ENCODE data around the gene HOXD4. TPM values are rescaled to one million over a fixed set of nuclear protein-coding genes. Genes with fewer than 3 reads are reported as not detected.
A peak's percentile ranks its signal among the peaks of the same experiment; 100 is the strongest.

The HOXD4 gene
- total and polyA plus RNA-seq, 2 experiments from 2014 or later, result 1.4 to 2.5 TPM

DNA sequence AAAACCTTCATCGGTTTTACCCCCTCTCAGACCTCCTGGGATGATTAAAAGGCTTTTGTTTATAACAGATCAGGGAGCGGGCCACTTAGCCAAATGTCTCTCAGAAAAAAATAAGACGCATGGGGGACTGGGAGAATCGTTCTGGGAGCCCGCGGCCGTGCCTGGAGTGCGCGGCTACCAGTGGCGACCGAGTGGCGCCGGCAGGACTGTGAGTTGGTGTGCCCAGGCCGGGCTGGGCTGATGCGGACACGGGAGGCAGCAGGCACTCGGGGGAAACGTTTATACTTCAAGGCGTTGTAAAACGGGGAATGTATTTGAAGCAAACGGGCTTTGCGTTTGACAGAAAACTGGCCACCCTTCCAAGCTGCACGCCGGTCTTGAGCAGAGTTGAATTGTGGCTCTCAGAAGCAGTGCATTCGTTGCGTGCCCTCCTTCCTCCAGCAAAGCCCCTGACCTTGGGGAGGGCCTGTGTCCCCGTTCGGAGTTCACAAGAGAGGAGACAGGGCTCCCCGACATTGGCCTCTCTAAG, 39.4 kb upstream of the HOXD4 start:
- in situ Hi-C loops (cut with MboI), result loop anchor here (25.0 kb wide), 1 partner anchor 1625 kb away; no protein-coding TSS in a partner anchor
- peak; percentile 56 for DNase-seq
- H3K4me2 ChIP-seq (ENCODE audit: unreplicated experiment), result peak overlapping the region; percentile 95
- peak overlapping the region; percentile 70 for H3K4me3 ChIP-seq
- H3K27me3 ChIP-seq (replicated peaks; ENCODE audit: insufficient read depth), result no peaks in the 10 kb centered on the region
- 39 to 62% methylated on average over 29 of the region's 29 CpGs for WGBS, 2 experiments (ENCODE audit: low coverage in 1 of 2, low lambda C conversion rate in 2 of 2, missing lambda C conversion rate in 2 of 2)
- no peaks in the 10 kb centered on the region for H3K9me3 ChIP-seq (ENCODE audit: low read depth)
- H3K79me2 ChIP-seq (ENCODE audit: insufficient read depth), result peaks cover 96% of the 10 kb centered on the region
- no peak overlapping the region for H2AFZ ChIP-seq
- H4K20me1 ChIP-seq (ENCODE audit: insufficient read depth), result no peaks in the 10 kb centered on the region
- TF ChIP-seq EZH2phosphoT487 (IDR thresholded peaks at IDR 0.05; ENCODE audit: insufficient read depth, low read depth) (no peak), EZH2 (IDR thresholded peaks at IDR 0.05; ENCODE audit: insufficient read depth, poor library complexity, severe bottlenecking) (no peak)
- H3K27ac ChIP-seq, result peak overlapping the region; percentile 88
- H3K9ac ChIP-seq, result peak overlapping the region; percentile 89
- no peaks in the 10 kb centered on the region for H3K9me2 ChIP-seq (ENCODE audit: insufficient read depth)
- H3K4me1 ChIP-seq (ENCODE audit: insufficient read depth), result no peaks in the 10 kb centered on the region; the same call in 1 of the 2 replicates
- H3F3A ChIP-seq (ENCODE audit: insufficient read depth), result peaks cover 19% of the 10 kb centered on the region
- peaks cover 15% of the 10 kb centered on the region for H3K36me3 ChIP-seq (ENCODE audit: low read depth)

DNA sequence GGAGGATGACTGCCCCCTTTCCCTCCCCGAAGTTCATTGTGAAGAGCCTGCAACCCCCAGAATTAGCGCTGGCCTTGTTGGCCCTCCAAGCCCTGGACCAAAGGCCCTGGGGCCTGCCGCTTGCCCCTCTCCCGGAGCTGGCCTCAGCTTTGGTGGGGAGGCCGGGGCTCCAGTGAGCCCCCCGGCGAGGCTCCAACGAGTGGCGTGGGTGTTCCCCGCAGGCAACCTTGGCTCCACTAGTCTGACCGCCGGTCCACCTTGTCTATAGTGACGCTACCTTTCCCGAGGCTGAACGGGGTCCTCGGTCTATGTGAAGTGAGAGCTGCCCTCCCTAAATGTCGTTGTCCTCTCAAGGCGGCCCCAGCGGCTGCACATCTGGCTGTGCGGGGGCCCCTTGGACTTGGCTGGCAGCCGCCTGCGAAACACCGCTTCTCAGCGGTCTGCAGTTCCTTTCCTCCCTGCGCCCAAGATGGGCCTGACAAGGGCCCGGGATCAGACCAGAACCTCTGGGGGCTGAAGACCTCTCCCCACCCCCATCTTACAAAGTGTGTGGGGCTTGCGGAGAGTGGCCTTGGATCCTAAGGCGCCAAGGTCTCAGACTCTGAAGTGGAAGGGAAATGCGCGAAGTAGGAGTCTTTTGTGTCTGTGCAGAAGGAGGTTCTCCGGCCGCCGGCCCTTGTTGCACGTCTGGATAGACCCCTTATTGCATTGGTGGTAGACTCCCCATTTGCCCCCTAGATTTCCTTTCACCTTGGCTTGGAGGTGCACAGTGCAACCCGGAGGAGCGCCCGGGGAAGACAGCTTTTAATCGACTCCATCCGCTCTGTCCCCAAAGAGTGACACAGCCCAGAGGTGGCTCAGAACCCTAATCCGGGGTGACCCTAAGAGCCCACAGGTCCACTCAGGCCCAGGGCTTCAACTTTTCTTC, 38.7 kb upstream of the HOXD4 start:
- WGBS, 2 experiments (ENCODE audit: low coverage in 1 of 2, low lambda C conversion rate in 2 of 2, missing lambda C conversion rate in 2 of 2), result 37 to 46% methylated on average over 39 to 40 of the region's 40 CpGs
- in situ Hi-C loops (cut with MboI), result loop anchor here (25.0 kb wide), 1 partner anchor 1625 kb away; no protein-coding TSS in a partner anchor
- Histone ChIP-seq H3K9me3 (ENCODE audit: low read depth) (no peaks in the 10 kb centered on the region), H3F3A (ENCODE audit: insufficient read depth) (peaks cover 21% of the 10 kb centered on the region), H3K27me3 (replicated peaks; ENCODE audit: insufficient read depth) (no peaks in the 10 kb centered on the region), H3K9me2 (ENCODE audit: insufficient read depth) (no peaks in the 10 kb centered on the region), H3K4me1 (ENCODE audit: insufficient read depth) (no peaks in the 10 kb centered on the region; the same call in 1 of the 2 replicates), H3K79me2 (ENCODE audit: insufficient read depth) (peaks cover 98% of the 10 kb centered on the region), H3K4me2 (ENCODE audit: unreplicated experiment) (peak overlapping the region; percentile 95), H3K27ac (peak overlapping the region; percentile 88), H2AFZ (no peak overlapping the region), H3K9ac (peak overlapping the region; percentile 89), H3K36me3 (ENCODE audit: low read depth) (peaks cover 15% of the 10 kb centered on the region), H3K4me3 (peak overlapping the region; percentile 70), H4K20me1 (ENCODE audit: insufficient read depth) (no peaks in the 10 kb centered on the region)
- TF ChIP-seq EZH2phosphoT487 (IDR thresholded peaks at IDR 0.05; ENCODE audit: insufficient read depth, low read depth), result no peak
- TF ChIP-seq EZH2 (IDR thresholded peaks at IDR 0.05; ENCODE audit: insufficient read depth, poor library complexity, severe bottlenecking), result no peak
- peak; percentile 51 for DNase-seq

DNA sequence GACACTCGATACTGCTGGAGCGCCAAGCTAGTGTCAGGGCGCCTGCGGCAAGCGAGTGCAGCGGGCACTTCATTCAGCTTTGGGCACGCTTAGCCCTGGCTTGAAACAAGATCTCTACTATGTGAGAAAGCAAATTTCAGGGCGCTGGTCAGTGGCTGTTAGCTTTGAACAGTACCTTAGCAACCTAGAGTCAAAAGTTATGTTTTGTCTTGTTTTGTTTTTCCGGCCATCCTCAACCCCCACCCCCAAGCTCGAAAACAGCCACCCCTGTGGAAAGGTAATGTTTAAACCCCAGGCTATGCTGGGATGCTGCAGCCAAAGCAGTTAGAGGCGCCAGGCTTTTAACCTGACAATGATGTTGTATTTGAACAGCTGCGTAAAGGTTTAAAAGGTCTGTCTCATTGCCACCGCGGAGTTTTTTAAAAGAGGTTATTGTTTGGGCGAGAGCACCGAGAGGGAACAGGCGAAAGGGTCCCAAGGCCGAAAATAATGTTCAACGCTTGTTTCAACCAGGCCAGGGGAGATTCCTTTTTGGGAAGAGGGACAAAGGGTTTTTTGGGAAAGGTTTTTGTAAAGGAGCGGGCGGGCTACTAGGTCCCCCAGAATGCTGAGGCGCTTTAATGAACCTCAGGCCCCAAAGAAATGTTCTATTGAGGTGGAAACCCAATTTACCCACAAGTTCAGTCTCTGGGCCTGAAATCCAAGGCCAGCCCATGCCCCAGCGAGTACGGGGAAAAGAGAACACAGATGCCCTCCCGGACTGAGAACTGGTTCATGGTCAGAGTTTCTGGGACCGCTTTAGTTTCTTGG, 37.0 kb upstream of the HOXD4 start:
- Histone ChIP-seq H3K4me3 (peak overlapping the region; percentile 70), H3K9me2 (ENCODE audit: insufficient read depth) (no peaks in the 10 kb centered on the region), H3K27ac (peak overlapping the region; percentile 88), H3K4me1 (ENCODE audit: insufficient read depth) (no peaks in the 10 kb centered on the region; the same call in 1 of the 2 replicates), H3K9me3 (ENCODE audit: low read depth) (no peaks in the 10 kb centered on the region), H4K20me1 (ENCODE audit: insufficient read depth) (no peaks in the 10 kb centered on the region), H3K27me3 (replicated peaks; ENCODE audit: insufficient read depth) (no peaks in the 10 kb centered on the region), H3K9ac (peak overlapping the region; percentile 89), H3K36me3 (ENCODE audit: low read depth) (peaks cover 19% of the 10 kb centered on the region), H2AFZ (no peak overlapping the region), H3K4me2 (ENCODE audit: unreplicated experiment) (peak overlapping the region; percentile 95), H3F3A (ENCODE audit: insufficient read depth) (peaks cover 17% of the 10 kb centered on the region), H3K79me2 (ENCODE audit: insufficient read depth) (peaks cover 100% of the 10 kb centered on the region)
- DNase-seq, result peak; percentile 69
- 56 to 58% methylated on average over 26 of the region's 26 CpGs for WGBS, 2 experiments (ENCODE audit: low coverage in 1 of 2, low lambda C conversion rate in 2 of 2, missing lambda C conversion rate in 2 of 2)
- in situ Hi-C loops (cut with MboI), result loop anchor here (25.0 kb wide), 1 partner anchor 1623 kb away; no protein-coding TSS in a partner anchor
- TF ChIP-seq EZH2phosphoT487 (IDR thresholded peaks at IDR 0.05; ENCODE audit: insufficient read depth, low read depth) (no peak), EZH2 (IDR thresholded peaks at IDR 0.05; ENCODE audit: insufficient read depth, poor library complexity, severe bottlenecking) (no peak)
